HG03066 (cell line): ENCODE measurements around the gene MAGEA2B.
A peak's percentile ranks its signal among the peaks of the same experiment; 100 is the strongest.
"Not testable (repeated sequence)": the region's sequence is repeated elsewhere in the genome, so short reads cannot be mapped to it uniquely, and the experiment has no call there.

ENCODE experiments used
- ATAC-seq: cut with Tn5 transposase; IDR thresholded peaks from one replicate; pipeline ENCODE4 v1.9.1; 2021; ENCODE audit warnings: low read depth; ENCODE audit not compliant: unreplicated experiment

Gene MAGEA2B, protein sequence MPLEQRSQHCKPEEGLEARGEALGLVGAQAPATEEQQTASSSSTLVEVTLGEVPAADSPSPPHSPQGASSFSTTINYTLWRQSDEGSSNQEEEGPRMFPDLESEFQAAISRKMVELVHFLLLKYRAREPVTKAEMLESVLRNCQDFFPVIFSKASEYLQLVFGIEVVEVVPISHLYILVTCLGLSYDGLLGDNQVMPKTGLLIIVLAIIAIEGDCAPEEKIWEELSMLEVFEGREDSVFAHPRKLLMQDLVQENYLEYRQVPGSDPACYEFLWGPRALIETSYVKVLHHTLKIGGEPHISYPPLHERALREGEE

DNA sequence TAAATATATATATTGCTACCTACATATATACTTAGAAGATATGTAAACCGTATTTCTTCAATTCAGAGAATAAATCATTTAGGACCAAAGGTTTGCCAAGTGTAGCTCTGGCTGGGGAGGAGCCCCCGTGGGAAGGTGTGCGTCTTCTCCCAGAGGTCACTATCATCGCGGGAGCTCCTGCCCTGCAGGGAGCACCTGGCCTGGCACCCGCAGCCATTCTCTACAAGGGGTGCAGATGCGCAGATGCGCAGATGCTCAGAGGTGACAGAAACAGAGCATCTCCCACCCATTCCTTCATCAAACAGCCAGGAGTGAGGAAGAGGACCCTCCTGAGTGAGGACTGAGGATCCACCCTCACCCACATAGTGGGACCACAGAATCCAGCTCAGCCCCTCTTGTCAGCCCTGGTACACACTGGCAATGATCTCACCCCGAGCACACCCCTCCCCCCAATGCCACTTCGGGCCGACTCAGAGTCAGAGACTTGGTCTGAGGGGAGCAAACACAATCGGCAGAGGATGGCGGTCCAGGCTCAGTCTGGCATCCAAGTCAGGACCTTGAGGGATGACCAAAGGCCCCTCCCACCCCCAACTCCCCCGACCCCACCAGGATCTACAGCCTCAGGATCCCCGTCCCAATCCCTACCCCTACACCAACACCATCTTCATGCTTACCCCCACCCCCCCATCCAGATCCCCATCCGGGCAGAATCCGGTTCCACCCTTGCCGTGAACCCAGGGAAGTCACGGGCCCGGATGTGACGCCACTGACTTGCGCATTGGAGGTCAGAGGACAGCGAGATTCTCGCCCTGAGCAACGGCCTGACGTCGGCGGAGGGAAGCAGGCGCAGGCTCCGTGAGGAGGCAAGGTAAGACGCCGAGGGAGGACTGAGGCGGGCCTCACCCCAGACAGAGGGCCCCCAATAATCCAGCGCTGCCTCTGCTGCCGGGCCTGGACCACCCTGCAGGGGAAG is at the start of gene MAGEA2B:
Gene MAGEA2B, plus strand, starts transcription at position 814 of the 973 bp plus-strand sequence. CDS start 2,479 bp downstream, outside the sequence.
- not testable (repeated sequence) for ATAC-seq

DNA sequence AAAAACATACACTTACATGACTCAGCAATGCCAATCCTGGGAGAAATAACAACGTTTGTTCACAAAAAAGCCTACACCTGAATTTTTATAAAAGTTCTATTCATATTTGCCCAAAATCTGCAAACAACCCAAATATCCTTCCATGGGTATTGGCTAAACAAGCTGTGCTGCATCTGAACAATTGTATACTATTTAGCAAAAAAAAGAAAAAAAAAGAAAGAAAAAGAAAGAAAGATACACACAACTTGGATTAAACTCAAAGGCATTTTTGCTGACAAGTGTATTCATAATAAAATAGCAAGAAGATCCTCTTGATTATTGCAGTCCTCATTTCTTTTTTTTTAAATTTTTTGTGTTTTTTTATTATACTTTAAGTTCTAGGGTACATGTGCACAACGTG is 40.3 kb upstream of the MAGEA2B start:
- no peak for ATAC-seq

DNA sequence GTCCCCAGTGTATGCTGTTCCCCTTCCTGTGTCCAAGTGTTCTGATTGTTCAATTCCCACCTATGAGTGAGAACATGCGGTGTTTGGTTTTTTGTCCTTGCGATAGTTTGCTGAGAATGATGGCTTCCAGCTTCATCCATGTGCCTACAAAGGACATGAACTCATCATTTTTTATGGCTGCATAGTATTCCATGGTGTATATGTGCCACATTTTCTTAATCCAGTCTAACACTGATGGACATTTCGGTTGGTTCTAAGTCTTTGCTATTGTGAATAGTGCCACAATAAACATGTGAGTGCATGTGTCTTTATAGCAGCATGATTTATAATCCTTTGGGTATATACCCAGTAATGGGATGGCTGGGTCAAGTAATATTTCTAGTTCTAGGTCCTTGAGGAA is 39.8 kb upstream of the MAGEA2B start:
- not testable (repeated sequence) for ATAC-seq

DNA sequence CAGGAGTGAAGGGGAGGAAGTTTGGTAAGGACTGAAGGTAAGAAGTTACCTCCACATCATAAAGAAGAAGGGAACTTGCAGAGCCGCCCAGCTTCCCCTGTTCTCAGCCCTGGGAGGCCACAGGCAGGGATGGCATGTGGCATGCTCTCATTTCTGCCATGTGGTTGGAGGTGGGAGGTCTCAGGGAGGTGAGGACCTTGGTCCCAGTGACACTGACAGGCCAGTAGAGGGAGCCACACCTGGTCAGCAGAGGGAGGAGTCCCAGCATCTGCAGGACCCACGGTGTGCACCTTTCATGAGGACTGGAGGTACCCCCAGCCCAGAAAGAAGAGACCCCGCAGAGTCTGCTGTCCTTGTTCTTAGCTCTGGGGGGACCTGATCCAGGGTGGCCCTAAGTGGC is 33.4 kb upstream of the MAGEA2B start:
- peak; percentile 65 for ATAC-seq

DNA sequence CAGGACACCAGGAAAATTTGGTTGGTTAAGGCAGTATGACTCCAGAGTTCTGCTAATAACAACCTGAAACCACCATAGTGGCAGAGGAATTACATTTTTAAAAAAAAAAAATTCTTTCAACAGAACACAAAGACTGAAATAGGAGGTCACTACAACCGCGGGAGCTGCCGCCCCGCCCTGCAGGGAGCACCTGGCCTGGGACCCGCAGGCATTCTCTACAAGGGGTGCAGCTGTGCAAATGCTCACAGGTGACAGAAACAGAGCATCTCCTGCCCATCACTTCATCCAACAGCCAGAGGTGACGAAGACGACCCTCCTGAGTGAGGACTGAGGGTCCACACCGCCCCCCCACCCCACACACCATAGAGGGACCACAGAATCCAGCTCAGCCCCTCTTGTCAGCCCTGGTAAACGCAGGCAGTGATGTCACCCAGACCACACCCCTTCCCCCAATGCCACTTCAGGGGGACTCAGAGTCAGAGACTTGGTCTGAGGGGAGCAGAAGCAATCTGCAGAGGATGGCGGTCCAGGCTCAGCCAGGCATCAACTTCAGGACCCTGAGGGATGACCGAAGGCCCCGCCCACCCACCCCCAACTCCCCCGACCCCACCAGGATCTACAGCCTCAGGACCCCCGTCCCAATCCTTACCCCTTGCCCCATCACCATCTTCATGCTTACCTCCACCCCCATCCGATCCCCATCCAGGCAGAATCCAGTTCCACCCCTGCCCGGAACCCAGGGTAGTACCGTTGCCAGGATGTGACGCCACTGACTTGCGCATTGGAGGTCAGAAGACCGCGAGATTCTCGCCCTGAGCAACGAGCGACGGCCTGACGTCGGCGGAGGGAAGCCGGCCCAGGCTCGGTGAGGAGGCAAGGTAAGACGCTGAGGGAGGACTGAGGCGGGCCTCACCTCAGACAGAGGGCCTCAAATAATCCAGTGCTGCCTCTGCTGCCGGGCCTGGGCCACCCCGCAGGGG is 16.2 kb upstream of the MAGEA2B start, which contains the start of gene MAGEA3:
Gene MAGEA3, plus strand, starts transcription at position 843 of the 980 bp plus-strand sequence. CDS start 2,039 bp downstream, outside the sequence.
- ATAC-seq = not testable (repeated sequence)

DNA sequence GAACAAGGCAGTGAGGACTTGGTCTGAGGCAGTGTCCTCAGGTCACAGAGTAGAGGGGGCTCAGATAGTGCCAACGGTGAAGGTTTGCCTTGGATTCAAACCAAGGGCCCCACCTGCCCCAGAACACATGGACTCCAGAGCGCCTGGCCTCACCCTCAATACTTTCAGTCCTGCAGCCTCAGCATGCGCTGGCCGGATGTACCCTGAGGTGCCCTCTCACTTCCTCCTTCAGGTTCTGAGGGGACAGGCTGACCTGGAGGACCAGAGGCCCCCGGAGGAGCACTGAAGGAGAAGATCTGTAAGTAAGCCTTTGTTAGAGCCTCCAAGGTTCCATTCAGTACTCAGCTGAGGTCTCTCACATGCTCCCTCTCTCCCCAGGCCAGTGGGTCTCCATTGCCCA is 14.0 kb upstream of the MAGEA2B start:
- not testable (repeated sequence) for ATAC-seq

DNA sequence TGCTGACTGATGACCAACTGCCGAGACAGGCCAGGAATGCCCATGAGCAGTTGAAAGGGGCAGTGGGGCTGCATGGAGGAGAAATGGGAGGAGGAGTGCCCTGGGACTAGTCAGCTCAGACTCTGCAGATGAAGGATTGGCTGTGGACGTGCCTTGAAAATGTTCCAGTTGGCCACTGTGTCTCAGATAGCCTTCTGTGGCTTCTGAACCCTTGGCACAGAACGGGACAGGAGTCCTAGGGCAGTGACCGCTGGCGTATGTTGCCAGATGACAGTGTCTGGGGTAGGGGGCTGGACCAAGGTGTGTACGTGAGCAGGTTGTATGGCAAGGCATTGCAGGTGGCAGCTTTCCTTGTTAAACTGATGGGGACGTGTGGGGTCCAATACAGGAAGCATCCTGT is 7.9 kb upstream of the MAGEA2B start:
- ATAC-seq = not testable (repeated sequence)

DNA sequence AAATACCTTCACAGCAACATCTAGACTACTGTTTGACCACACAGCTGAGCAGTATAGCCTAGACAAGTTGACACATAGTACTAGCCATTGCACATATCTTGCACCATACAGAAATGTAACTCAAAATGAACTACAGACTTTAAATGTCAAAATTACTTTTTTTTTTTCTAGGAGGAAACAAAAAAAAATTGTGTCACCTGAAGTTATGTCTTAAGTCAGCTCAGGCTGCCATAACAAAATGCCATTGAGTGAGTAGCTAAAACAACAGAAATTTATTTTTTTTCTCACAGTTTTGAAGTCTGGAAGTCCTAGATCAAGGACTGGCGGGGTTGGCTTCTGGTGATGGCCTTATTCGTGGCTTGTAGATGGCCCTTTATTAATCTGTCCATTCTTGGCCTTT is 5.3 kb upstream of the MAGEA2B start, which contains the start of gene CSAG2:
Gene CSAG2, minus strand, starts transcription at position 101 of the 400 bp plus-strand sequence. CDS start 161 bp downstream, outside the sequence.
- ATAC-seq = not testable (repeated sequence)

DNA sequence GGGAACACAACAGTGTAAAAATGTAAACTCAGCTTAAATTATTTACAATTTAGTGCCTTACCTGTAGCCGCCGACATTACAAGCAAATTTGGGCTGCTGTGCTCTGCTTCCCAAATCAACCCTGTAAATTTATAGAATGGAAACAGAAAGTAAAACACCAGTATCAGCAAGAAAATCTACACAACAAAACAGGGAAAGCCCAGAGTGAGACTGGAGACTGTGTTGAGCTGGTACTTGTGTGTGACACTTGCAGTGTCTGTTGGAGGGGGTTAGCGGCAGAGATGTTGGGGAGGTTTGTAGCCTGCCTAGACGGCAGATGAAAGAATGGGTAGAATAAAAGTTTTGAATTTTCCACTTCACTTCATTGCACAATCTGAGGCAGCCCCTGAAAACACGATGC is 1.2 kb upstream of the MAGEA2B start:
- ATAC-seq = not testable (repeated sequence)

DNA sequence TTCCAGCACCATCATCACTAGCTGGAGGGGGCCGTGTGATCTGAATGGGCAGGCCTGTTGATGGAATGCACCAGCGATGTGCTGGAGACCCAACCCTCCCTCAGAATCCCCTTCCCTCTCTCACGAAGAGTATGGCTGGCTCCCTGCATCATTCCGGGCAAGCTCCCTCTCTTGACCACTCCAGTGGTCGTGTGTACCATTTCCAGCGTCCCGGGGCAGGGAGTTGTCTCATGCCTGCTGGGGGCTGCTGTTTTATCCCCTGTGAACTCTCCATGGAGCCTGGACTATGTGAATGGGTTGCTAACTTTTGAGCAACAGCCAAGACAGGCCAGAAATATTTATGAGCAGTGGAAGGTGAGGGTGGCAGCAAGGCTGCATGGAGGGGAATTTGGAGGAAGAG is 11.0 kb downstream of the MAGEA2B start:
- no peak for ATAC-seq

DNA sequence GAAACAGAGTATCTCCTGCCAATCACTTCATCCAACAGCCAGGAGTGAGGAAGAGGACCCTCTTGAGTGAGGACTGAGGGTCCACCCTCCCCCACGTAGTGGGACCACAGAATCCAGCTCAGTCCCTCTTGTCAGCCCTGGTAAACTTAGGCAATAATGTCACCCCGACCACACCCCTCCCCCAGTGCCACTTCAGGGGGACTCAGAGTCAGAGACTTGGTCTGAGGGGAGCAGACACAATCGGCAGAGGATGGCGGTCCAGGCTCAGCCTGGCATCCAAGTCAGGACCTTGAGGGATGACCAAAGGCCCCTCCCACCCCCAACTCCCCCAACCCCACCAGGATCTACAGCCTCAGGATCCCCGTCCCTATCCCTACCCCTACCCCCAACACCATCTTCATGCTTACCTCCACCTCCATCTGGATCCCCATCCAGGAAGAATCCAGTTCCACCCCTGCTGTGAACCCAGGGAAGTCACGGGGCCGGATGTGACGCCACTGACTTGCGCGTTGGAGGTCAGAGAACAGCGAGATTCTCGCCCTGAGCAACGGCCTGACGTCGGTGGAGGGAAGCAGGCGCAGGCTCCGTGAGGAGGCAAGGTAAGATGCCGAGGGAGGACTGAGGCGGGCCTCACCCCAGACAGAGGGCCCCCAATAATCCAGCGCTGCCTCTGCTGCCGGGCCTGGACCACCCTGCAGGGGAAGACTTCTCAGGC is 19.0 kb downstream of the MAGEA2B start, which contains the start of the genes CSAG1 and MAGEA12:
Gene CSAG1, minus strand, starts transcription at position 461 of the 715 bp plus-strand sequence. CDS start 1,261 bp downstream, outside the sequence.
Gene MAGEA12, plus strand, starts transcription at position 497 of the 715 bp plus-strand sequence. CDS start 2,405 bp downstream, outside the sequence.
- ATAC-seq = no peak

DNA sequence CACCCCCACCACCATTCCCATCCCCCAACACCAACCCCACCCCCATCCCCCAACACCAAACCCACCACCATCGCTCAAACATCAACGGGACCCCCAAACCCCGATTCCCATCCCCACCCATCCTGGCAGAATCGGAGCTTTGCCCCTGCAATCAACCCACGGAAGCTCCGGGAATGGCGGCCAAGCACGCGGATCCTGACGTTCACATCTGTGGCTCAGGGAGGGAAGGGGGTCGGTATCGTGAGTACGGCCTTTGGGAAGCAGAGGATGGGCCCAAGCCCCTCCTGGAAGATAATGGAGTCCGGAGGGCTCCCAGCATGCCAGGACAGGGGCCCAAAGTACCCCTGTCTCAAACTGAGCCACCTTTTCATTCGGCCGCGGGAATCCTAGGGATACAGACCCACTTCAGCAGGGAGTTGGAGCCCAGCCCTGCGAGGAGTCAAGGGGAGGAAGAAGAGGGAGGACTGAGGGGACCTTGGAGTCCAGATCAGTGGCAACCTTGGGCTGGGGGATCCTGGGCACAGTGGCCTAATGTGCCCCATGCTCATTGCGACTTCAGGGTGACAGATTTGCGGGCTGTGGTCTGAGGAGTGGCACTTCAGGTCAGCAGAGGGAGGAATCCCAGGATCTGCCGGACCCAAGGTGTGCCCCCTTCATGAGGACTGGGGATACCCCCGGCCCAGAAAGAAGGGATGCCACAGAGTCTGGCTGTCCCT is 19.9 kb downstream of the MAGEA2B start:
- ATAC-seq = not testable (repeated sequence)

DNA sequence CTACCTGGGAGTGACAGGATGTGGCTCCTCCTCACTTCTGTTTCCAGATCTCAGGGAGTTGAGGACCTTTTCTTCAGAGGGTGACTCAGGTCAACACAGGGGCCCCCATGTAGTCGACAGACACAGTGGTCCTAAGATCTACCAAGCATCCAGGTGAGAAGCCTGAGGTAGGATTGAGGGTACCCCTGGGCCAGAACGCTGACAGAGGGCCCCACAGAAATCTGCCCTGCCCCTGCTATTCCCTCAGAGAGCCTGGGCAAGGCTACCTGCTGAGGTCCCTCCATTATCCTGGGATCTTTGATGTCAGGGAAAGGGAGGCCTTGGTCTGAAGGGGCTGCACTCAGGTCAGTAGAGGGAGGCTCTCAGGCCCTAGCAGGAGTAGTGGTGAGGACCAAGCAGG is 20.7 kb downstream of the MAGEA2B start:
- ATAC-seq = no peak

DNA sequence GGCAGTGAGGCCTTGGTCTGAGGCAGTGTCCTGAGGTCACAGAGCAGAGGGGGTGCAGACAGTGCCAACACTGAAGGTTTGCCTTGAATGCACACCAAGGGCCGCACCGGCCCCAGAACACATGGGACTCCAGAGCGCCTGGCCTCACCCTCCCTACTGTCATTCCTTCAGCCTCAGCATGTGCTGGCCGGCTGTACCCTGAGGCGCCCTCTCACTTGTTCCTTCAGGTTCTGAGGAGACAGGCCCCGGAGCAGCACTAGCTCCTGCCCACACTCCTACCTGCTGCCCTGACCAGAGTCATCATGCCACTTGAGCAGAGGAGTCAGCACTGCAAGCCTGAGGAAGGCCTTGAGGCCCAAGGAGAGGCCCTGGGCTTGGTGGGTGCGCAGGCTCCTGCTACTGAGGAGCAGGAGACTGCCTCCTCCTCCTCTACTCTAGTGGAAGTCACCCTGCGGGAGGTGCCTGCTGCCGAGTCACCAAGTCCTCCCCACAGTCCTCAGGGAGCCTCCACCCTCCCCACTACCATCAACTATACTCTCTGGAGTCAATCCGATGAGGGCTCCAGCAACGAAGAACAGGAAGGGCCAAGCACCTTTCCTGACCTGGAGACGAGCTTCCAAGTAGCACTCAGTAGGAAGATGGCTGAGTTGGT is 21.6 kb downstream of the MAGEA2B start:
- ATAC-seq = no peak

DNA sequence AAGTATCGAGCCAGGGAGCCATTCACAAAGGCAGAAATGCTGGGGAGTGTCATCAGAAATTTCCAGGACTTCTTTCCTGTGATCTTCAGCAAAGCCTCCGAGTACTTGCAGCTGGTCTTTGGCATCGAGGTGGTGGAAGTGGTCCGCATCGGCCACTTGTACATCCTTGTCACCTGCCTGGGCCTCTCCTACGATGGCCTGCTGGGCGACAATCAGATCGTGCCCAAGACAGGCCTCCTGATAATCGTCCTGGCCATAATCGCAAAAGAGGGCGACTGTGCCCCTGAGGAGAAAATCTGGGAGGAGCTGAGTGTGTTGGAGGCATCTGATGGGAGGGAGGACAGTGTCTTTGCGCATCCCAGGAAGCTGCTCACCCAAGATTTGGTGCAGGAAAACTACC is 22.1 kb downstream of the MAGEA2B start:
- not testable (repeated sequence) for ATAC-seq

DNA sequence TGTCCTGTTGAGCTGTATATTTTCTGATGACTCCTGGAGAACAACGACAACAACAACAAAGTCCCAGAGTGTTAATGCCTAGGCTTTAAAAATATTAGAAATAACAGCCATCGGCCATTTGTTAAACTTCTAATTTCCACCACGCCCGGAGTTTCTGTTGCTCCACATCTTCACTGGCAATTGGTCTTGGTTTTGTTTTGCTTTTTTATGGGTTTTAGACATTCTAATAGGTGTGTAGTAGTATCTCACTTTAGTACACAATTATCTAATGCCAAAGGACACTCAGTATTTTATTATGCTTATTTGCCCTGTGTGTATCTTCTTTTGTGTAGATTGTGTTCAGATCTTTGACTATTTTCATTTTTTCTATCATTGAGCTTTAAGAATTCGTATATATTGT is 24.1 kb downstream of the MAGEA2B start:
- ATAC-seq = no peak

DNA sequence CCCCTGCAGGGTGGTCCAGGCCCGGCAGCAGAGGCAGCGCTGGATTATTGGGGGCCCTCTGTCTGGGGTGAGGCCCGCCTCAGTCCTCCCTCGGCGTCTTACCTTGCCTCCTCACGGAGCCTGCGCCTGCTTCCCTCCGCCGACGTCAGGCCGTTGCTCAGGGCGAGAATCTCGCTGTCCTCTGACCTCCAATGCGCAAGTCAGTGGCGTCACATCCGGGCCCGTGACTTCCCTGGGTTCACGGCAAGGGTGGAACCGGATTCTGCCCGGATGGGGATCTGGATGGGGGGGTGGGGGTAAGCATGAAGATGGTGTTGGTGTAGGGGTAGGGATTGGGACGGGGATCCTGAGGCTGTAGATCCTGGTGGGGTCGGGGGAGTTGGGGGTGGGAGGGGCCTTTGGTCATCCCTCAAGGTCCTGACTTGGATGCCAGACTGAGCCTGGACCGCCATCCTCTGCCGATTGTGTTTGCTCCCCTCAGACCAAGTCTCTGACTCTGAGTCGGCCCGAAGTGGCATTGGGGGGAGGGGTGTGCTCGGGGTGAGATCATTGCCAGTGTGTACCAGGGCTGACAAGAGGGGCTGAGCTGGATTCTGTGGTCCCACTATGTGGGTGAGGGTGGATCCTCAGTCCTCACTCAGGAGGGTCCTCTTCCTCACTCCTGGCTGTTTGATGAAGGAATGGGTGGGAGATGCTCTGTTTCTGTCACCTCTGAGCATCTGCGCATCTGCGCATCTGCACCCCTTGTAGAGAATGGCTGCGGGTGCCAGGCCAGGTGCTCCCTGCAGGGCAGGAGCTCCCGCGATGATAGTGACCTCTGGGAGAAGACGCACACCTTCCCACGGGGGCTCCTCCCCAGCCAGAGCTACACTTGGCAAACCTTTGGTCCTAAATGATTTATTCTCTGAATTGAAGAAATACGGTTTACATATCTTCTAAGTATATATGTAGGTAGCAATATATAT is 39.5 kb downstream of the MAGEA2B start, which contains the start of gene MAGEA2:
Gene MAGEA2, minus strand, starts transcription at position 157 of the 965 bp plus-strand sequence. CDS start 2,479 bp downstream, outside the sequence.
- ATAC-seq = not testable (repeated sequence)
